ENCODE results near the gene DDN.
A peak's percentile ranks its signal among the peaks of the same experiment; 100 is the strongest.

DDN gene

GRCh38 chr12:48999371-49000131 lies at the start of gene DDN:
Gene DDN (minus strand): TSS chr12:48999375. CDS start chr12:48999287, 88 bp downstream.
- peak; percentile 93 for DNase-seq (ENCODE audit: low spot score)

- no peak for DNase-seq (ENCODE audit: low spot score)
Observed at GRCh38 chr12:49048953-49049352, 49.8 kb upstream of the DDN start.

- no peak for DNase-seq (ENCODE audit: low spot score)
Observed at GRCh38 chr12:49046129-49046895, 47.1 kb upstream of the DDN start.

GRCh38 chr12:49044660-49045059 lies 45.5 kb upstream of the DDN start:
- no peak for DNase-seq (ENCODE audit: low spot score)

- DNase-seq (ENCODE audit: low spot score) = peak; percentile 86
Observed at GRCh38 chr12:49043856-49044258, 44.7 kb upstream of the DDN start.

- no peak for DNase-seq (ENCODE audit: low spot score)
Observed at GRCh38 chr12:49043241-49043640, 44.1 kb upstream of the DDN start.

GRCh38 chr12:49041881-49042484 lies 42.8 kb upstream of the DDN start:
- DNase-seq (ENCODE audit: low spot score) = no peak

- DNase-seq (ENCODE audit: low spot score) = no peak
Observed at GRCh38 chr12:49041036-49041880, 42.1 kb upstream of the DDN start.

- no peak for DNase-seq (ENCODE audit: low spot score)
Observed at GRCh38 chr12:49040364-49040855, 41.2 kb upstream of the DDN start.

GRCh38 chr12:49039421-49040363 lies 40.5 kb upstream of the DDN start:
- DNase-seq (ENCODE audit: low spot score) = no peak

- DNase-seq (ENCODE audit: low spot score) = no peak
Observed at GRCh38 chr12:49038291-49038955, 39.2 kb upstream of the DDN start.

- no peak for DNase-seq (ENCODE audit: low spot score)
Observed at GRCh38 chr12:49037947-49038237, 38.7 kb upstream of the DDN start.

- peak; percentile 65 for DNase-seq (ENCODE audit: low spot score)
Observed at GRCh38 chr12:49037111-49037946, 38.2 kb upstream of the DDN start.

GRCh38 chr12:49036029-49036428 lies 36.9 kb upstream of the DDN start:
- DNase-seq (ENCODE audit: low spot score) = no peak

- no peak for DNase-seq (ENCODE audit: low spot score)
Observed at GRCh38 chr12:49034286-49034622, 35.1 kb upstream of the DDN start.

- DNase-seq (ENCODE audit: low spot score) = no peak
Observed at GRCh38 chr12:49033611-49034285, 34.6 kb upstream of the DDN start.

- no peak for DNase-seq (ENCODE audit: low spot score)
Observed at GRCh38 chr12:49032679-49033447, 33.7 kb upstream of the DDN start.

GRCh38 chr12:49032276-49032675 lies 33.1 kb upstream of the DDN start:
- no peak for DNase-seq (ENCODE audit: low spot score)

Measured in D341Med (cell line).